GM20431 (cell line): ENCODE results near the gene UCMA.
"Not testable (repeated sequence)": the region's sequence is repeated elsewhere in the genome, so short reads cannot be mapped to it uniquely, and the experiment has no call there.

Experiments
- in situ Hi-C: fragments of 300-500 bp; cut with MseI, MboI; formaldehyde crosslinking; loops from one replicate; pipeline ENCODE4 v1.15.0; 2020; ENCODE audit warnings: low sequenced_read_pairs; ENCODE audit not compliant: unreplicated experiment

Gene UCMA

GRCh38 chr10:13236638-13237037 lies 2.5 kb upstream of the UCMA start:
- in situ Hi-C loops, result no loop called here

GRCh38 chr10:13234736-13235135 lies 562 bp upstream of the UCMA start:
- in situ Hi-C loops, result not testable (repeated sequence)

- in situ Hi-C loops, result no loop called here
Measured at GRCh38 chr10:13233358-13233757, 816 bp downstream of the UCMA start.

- in situ Hi-C loops, result no loop called here
Measured at GRCh38 chr10:13231808-13232207, 2.4 kb downstream of the UCMA start.

DNA sequence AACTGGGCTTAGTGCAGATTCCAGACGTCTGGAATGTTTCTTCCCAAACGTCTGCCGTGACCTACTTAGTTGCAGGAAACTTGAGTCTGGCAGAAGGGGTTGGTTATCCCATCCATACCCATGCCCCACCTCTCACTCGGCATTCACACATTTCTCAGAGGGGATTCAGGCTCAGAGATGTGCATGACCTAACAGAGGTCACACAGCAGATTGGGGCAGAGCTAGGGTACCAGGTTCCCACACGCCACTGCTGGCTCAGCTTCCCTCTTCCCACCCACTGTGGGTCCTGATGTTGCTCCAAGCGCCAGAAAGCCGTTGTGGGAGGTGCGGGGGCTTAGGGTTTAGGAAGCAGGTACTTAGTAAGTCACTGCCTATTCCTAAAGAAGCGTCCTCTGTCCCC lies 3.0 kb downstream of the UCMA start:
- in situ Hi-C loops, result no loop called here

- in situ Hi-C loops, result no loop called here
Measured at GRCh38 chr10:13227031-13227430, 7.1 kb downstream of the UCMA start.

GRCh38 chr10:13225601-13226000 lies 8.6 kb downstream of the UCMA start:
- in situ Hi-C loops, result no loop called here

DNA sequence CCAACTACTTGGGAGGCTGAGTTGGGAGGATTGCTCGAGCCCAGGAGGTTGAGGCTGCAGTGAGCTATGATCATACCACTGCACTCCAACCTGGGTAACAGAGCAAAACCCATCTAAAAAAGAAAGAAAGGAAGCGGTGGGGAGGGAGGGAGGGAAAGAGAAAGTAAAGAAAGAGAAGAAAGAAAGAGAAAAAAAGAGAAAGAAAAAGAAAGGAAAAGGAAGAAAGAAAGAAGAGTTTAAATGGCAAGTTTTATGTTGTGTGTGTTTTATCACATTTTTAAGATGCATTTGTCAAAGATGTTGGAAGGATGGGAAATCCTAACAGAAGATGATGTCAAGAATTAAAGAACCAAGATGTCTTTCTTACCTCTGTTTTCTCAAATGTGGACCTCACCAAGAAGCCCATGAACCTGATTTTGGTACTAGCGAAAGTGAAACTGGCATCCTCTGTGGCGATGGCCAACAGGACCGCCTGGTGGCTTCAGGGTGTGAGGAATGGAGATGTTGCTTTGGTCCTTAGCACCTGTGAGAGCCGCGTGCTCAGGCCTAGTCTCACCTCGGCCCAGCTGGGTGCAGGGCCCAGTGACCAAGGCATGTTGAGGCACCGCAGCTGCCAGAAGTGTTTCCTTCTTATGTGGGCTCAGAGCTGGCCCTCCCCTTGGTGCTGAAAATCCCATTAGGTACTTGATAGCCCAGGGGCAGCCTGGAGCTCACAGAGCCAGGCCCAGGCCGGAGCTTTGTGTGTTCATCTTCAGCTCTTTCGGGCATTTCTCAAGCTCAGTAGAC lies 9.8 kb downstream of the UCMA start:
- in situ Hi-C loops, result no loop called here

- in situ Hi-C loops, result no loop called here
Measured at GRCh38 chr10:13223241-13223640, 10.9 kb downstream of the UCMA start.

GRCh38 chr10:13222566-13222965 lies 11.6 kb downstream of the UCMA start:
- in situ Hi-C loops, result no loop called here

- in situ Hi-C loops, result no loop called here
Measured at GRCh38 chr10:13222151-13222550, 12.0 kb downstream of the UCMA start.

- in situ Hi-C loops, result no loop called here
Measured at GRCh38 chr10:13221572-13221971, 12.6 kb downstream of the UCMA start.

DNA sequence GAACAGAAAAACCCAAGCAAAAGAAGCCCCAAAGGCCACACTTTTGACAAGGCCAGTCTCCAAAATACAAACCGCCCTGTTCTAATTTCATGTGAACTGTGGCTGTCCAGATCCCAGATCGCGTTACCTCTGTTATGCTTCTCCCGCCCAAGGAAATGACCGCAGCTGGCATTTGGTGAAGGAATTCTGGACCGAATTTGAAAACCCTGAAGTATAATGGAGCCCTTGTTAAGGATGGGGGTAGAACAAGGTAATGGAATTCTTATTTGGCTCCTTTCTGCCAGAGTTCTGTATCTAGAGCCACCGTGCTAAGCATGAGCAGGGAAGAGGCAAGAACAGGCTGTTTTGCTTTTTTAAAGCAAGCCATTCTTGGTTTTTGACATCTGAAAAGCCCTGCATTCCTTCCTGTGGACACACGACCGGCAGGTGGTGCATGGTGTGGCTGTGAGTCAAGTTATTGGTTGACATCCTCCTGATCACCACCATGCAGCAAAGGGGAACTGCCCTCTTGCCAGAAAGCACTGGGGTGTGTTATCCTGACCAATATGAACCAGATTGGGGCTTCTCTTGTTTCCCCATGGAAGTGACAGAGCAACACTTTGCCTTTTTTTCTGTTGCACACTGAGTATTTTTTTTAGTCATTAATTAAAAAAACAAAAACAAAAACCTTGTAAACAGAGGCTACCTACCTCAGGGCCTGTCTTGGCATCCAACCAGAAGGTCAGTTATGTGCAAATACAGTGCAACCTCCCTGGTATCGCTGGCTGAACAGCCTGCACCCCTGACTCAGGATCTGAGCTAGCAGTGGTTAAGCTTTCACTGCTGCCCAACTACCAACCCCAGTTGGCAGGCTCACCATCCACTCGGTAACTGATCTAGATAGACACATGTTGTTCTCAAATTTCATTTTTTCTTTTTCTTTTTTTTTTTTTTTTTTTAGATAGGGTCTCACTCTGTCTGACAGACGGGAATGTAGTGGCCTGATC lies 14.2 kb downstream of the UCMA start:
- in situ Hi-C loops, result no loop called here

- in situ Hi-C loops, result no loop called here
Measured at GRCh38 chr10:13218878-13219277, 15.3 kb downstream of the UCMA start.

DNA sequence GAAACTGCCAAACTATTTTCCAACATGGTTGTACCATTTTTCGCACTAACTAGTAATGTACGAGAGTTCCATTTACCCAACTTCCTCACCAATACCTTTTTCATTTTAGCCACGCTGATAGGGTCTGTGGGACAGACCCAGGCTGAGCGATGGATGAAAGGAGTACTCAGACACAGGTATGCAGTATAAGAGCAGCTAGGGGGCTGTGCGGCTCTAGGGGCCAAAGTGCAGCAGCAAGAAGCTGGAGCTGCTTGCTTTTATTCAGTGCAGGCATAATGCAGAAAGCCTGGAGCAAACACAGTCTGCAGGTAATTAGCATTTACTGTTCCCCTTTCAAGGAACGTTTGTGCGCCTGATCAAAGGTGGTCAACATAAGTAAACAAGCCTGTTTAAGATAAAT lies 21.0 kb downstream of the UCMA start:
- in situ Hi-C loops, result no loop called here

DNA sequence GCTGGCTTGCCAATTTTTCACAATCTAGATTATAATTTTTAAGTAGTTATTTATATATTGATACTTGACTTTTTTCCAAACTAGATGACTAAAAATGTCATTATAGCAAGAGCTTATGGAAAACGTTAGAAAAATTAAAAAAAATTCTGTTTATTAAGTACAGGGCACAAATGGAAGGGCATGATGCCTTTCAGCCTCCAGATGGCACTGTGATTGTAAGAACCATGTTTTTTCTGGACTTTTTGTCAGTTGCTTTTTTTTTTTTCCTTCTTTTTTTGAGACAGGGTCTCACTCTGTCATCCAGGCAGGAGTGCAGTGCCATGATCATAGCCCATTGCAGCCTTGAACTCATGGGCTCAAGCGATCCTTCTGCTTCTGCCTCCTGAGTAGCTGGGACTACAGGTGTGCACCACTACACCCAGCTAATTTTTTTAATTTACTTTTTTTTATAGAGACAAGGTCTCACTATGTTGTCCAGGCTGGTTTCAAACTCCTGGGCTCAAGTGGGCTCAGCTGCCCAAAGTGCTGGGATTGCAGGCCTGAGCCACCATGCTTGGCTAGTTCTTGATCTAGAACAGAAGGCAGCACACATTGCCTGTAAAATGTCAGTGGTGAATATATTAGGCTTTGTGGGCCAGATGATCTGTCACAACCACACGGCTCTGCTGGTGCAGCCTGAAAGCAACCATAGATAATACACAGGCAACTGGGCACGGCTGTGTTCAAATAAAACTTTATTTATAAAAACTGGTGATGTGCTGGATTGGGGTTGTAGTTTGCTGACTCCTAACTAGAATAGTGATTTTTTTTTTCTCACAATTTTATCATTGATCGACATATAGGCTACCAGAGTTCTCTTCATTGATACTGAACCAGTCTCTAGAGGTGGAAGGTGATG lies 27.4 kb downstream of the UCMA start:
- in situ Hi-C loops, result no loop called here

GRCh38 chr10:13206091-13206490 lies 28.1 kb downstream of the UCMA start:
- in situ Hi-C loops, result no loop called here

DNA sequence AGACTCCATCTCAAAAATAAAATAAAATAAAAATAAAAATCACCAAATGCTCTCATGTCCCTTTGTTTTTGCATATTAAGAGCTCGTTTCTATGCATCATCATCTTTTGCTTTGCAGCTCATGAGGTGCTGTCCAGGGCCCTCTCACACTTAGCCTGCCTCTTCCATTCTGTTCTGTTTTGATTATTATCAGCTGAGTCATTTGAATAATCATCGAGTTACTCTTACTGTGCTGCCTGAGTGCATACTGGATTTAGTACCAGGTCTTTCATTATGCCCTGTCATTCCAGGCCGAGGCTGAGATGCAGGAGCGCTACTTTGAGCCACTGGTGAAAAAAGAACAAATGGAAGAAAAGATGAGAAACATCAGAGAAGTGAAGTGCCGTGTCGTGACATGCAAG lies 33.0 kb downstream of the UCMA start:
- in situ Hi-C loops, result no loop called here

DNA sequence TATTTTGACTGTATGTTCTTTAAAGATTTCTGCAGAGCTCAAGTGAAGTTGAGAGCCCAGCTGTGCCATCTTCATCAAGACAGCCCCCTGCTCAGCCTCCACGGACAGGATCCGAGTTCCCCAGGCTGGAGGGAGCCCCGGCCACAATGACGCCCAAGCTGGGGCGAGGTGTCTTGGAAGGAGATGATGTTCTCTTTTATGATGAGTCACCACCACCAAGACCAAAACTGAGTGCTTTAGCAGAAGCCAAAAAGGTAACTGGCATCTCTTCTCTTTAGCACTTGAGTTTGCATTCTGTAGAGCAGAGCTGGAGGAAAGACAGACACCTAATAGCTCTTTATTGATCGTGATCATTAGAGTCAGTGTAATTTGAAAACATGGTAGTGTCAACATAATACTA lies 39.2 kb downstream of the UCMA start:
- in situ Hi-C loops, result no loop called here

DNA sequence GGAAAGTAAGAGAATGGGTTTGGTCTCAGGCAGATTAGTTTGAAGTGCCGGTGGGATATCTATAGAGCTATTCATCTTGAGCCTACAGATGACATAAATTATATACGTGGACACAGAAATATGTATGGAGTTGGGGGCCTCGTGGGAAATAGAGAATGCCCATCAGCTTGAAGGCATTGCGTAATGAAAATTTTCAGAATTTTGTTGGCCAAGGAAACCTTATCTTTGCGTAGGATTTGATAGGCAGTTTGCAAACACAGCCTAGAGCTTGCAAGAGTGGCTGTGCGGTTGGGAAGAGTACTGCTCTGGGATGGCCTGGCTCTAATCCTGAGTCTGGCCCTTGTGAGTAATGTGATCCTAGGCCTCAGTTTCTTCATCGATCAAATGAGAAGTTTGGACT lies 40.5 kb downstream of the UCMA start:
- in situ Hi-C loops, result no loop called here
